Gastroesophageal sphincter (tissue), 3 donors: ENCODE measurements around the gene PGM2L1.

Experiments used
- CTCF ChIP-seq, 4 experiments: fragments of 200-600 bp in 2 of 4; fragments of 450-650 bp in 2 of 4; sonication (generic) in 1 of 4; IDR thresholded peaks; one replicate each; pipeline ENCODE4 v1.5.1; 2017 to 2019; ENCODE audit warnings: antibody characterized with exemption in 4 of 4, mild to moderate bottlenecking in 2 of 4, moderate library complexity in 2 of 4
- EP300 ChIP-seq: sonication (generic); formaldehyde crosslinking; IDR thresholded peaks from one replicate; pipeline ENCODE4 v1.6.1; 2017; ENCODE audit warnings: antibody characterized with exemption, mild to moderate bottlenecking
- POLR2A ChIP-seq, 2 donors: fragments of 450-650 bp; IDR thresholded peaks; one replicate each; pipeline ENCODE4 v1.6.1; 2017; ENCODE audit warnings: antibody characterized with exemption in 2 of 2, mild to moderate bottlenecking in 2 of 2, moderate library complexity in 1 of 2
- POLR2AphosphoS5 ChIP-seq: sonication (generic); formaldehyde crosslinking; IDR thresholded peaks from one replicate; pipeline ENCODE4 v1.6.1; 2017; ENCODE audit warnings: antibody characterized with exemption

GRCh38 chr11:74443071-74443864, 45.0 kb upstream of the PGM2L1 start:
- TF ChIP-seq CTCF (IDR thresholded peaks at IDR 0.05) = peak in 1 of 4 experiments; percentile 17
- no peak for TF ChIP-seq POLR2A (IDR thresholded peaks at IDR 0.05)
- no peak for TF ChIP-seq EP300
- no peak for TF ChIP-seq POLR2AphosphoS5
